K562 (cell line): ENCODE measurements around the gene GRM3. TPM values are rescaled to one million over a fixed set of nuclear protein-coding genes. Genes with fewer than 3 reads are reported as not detected.

Experiments used
- ATF7 ChIP-seq: fragments of 450-650 bp; IDR thresholded peaks from 2 replicates; pipeline ENCODE4 v1.7.1; 2014; ENCODE audit warnings: mild to moderate bottlenecking, moderate library complexity
- BRCA1 ChIP-seq, 2 experiments: fragments of 450-650 bp in 1 of 2; sonication (generic) in 1 of 2; formaldehyde crosslinking in 1 of 2; IDR thresholded peaks; 2 replicates each; pipeline versions ENCODE4 v1.5.0 to v1.6.1; 2017 to 2020; ENCODE audit warnings: mild to moderate bottlenecking in 1 of 2, missing genetic modification reagents in 1 of 2
- ESRRB ChIP-seq: fragments of 250-450 bp; sonication (Bioruptor Pico); IDR thresholded peaks from 2 replicates; pipeline ENCODE4 v1.5.0; 2020; ENCODE audit warnings: mild to moderate bottlenecking, moderate library complexity, borderline replicate concordance
- FOXA1 ChIP-seq: fragments of 450-650 bp; IDR thresholded peaks from 2 replicates; pipeline ENCODE4 v1.6.1; 2016; ENCODE audit warnings: mild to moderate bottlenecking, borderline replicate concordance
- MCM2 ChIP-seq: fragments of 450-650 bp; IDR thresholded peaks from 2 replicates; pipeline ENCODE4 v1.6.1; 2017; ENCODE audit warnings: low read depth, mild to moderate bottlenecking
- polyA plus RNA-seq, 8 experiments: library from polyadenylated mRNA; depleted of rRNA in 4 of 8; stranded (reverse) in 5 of 8; unstranded in 3 of 8; fragments of >200 nt; fragmentation: Nextera tagmentation in 2 of 8; fragmentation: Illumina TruSeq in 1 of 8; extraction: Ambion mirVana in 2 of 8; extraction: Trizol in 1 of 8; gene quantifications; 2 replicates each; pipeline versions ENCODE4 v1.2.1 to v1.2.3, GENCODE V29; 2011 to 2014; ENCODE audit warnings: inconsistent platforms in 1 of 8, missing spikeins in 1 of 8
- total RNA-seq, 7 experiments: library from RNA; depleted of rRNA in 6 of 7; stranded (reverse); fragments of >200 nt in 6 of 7; fragmentation: Illumina TruSeq in 2 of 7; extraction: Trizol in 2 of 7; gene quantifications; 2 replicates each; pipeline versions ENCODE4 v1.2.1 to v1.2.3, GENCODE V29; 2011 to 2021; ENCODE audit warnings: low replicate concordance in 1 of 7
- TF ChIP-seq, protein P1 (sequence below): fragments of 250-450 bp; sonication (Bioruptor Pico); IDR thresholded peaks from 2 replicates; pipeline ENCODE4 v1.8.0; 2022; ENCODE audit warnings: inconsistent platforms
- TF ChIP-seq, protein P2 (sequence below): fragments of 200-800 bp; sonication (Bioruptor generic); IDR thresholded peaks from 2 replicates; pipeline ENCODE4 v1.6.1; 2016; ENCODE audit warnings: missing genetic modification characterization, missing compliant biosample characterization

GRM3 gene
- total and polyA plus RNA-seq, 9 of the 15 experiments (the other 6 are each of a cell fraction or from before 2014, with no cell fraction given): 0.03 to 0.08 (median 0.03) TPM; not detected in 6

DNA sequence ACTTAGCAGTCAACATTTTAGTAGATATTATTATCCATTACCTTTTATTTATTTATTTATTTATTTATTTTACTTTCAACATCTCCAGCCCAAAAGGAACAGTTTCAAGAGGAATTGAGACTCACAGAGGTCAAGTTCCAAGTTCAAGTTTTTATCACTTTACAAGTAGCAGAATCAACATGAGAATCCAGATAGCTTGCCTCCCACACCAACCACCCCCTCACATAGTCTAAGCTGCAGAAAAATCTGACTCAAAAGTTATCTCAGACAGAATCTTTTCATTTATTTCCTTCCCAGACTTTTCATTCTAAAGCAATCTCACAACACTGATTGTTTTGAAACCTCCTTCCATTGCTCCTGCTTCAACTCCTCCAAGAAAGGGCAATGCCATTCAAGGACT, 129.6 kb downstream of the GRM3 start (continued):
- TF ChIP-seq ESRRB (CRISPR knock-in tag) (no peak), BRCA1 (IDR thresholded peaks at IDR 0.05) (no peak), BRCA1 (CRISPR knock-in tag; IDR thresholded peaks at IDR 0.05) (no peak), FOXA1 (no peak), MCM2 (no peak), ATF7 (no peak)
- TF ChIP-seq, protein P1, sequence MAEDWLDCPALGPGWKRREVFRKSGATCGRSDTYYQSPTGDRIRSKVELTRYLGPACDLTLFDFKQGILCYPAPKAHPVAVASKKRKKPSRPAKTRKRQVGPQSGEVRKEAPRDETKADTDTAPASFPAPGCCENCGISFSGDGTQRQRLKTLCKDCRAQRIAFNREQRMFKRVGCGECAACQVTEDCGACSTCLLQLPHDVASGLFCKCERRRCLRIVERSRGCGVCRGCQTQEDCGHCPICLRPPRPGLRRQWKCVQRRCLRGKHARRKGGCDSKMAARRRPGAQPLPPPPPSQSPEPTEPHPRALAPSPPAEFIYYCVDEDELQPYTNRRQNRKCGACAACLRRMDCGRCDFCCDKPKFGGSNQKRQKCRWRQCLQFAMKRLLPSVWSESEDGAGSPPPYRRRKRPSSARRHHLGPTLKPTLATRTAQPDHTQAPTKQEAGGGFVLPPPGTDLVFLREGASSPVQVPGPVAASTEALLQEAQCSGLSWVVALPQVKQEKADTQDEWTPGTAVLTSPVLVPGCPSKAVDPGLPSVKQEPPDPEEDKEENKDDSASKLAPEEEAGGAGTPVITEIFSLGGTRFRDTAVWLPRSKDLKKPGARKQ: no peak
- TF ChIP-seq, protein P2, sequence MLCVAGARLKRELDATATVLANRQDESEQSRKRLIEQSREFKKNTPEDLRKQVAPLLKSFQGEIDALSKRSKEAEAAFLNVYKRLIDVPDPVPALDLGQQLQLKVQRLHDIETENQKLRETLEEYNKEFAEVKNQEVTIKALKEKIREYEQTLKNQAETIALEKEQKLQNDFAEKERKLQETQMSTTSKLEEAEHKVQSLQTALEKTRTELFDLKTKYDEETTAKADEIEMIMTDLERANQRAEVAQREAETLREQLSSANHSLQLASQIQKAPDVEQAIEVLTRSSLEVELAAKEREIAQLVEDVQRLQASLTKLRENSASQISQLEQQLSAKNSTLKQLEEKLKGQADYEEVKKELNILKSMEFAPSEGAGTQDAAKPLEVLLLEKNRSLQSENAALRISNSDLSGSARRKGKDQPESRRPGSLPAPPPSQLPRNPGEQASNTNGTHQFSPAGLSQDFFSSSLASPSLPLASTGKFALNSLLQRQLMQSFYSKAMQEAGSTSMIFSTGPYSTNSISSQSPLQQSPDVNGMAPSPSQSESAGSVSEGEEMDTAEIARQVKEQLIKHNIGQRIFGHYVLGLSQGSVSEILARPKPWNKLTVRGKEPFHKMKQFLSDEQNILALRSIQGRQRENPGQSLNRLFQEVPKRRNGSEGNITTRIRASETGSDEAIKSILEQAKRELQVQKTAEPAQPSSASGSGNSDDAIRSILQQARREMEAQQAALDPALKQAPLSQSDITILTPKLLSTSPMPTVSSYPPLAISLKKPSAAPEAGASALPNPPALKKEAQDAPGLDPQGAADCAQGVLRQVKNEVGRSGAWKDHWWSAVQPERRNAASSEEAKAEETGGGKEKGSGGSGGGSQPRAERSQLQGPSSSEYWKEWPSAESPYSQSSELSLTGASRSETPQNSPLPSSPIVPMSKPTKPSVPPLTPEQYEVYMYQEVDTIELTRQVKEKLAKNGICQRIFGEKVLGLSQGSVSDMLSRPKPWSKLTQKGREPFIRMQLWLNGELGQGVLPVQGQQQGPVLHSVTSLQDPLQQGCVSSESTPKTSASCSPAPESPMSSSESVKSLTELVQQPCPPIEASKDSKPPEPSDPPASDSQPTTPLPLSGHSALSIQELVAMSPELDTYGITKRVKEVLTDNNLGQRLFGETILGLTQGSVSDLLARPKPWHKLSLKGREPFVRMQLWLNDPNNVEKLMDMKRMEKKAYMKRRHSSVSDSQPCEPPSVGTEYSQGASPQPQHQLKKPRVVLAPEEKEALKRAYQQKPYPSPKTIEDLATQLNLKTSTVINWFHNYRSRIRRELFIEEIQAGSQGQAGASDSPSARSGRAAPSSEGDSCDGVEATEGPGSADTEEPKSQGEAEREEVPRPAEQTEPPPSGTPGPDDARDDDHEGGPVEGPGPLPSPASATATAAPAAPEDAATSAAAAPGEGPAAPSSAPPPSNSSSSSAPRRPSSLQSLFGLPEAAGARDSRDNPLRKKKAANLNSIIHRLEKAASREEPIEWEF (CRISPR knock-in tag): no peak
